ENCODE results near the gene SSPN.

DNA sequence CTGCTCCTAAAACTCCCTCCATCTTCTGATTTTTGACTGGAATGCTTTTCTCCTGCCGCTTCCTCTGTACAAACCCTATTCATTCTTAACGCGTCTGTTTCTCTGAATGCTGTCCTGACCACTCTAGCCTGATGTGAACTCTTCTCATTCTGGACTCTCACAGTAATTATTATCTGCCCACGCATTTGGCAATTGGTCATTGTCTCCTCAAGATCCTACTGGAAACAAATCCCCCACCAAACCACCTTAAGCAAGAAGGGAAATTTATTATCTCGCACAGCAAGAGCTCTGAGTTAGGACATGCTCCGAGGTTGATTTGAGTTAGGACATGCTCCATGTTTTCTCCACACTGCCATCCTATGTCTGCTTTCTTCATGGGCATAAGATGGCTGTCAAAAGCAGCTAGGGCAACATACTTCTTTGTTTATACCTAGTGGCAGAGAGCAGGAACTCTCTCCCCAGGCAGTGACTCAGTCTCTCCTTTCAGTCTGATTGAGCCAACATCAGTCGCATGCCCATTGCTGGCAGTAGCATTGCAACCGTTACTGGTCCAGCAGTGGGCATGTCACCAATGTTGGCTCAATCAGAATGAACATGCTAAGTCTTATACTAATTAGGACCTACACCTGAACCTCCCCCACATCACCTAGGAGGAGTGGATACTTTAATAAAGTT lies 102.2 kb downstream of the SSPN start:
- TF ChIP-seq EZH2 (IDR thresholded peaks at IDR 0.05) (no peak), POLR2A (IDR thresholded peaks at IDR 0.05; ENCODE audit: borderline replicate concordance, extremely low read depth, insufficient read depth, insufficient read length) (no peak), POLR2AphosphoS5 (IDR thresholded peaks at IDR 0.05; ENCODE audit: low read depth, low read length) (no peak)
- TF ChIP-seq, protein P1, sequence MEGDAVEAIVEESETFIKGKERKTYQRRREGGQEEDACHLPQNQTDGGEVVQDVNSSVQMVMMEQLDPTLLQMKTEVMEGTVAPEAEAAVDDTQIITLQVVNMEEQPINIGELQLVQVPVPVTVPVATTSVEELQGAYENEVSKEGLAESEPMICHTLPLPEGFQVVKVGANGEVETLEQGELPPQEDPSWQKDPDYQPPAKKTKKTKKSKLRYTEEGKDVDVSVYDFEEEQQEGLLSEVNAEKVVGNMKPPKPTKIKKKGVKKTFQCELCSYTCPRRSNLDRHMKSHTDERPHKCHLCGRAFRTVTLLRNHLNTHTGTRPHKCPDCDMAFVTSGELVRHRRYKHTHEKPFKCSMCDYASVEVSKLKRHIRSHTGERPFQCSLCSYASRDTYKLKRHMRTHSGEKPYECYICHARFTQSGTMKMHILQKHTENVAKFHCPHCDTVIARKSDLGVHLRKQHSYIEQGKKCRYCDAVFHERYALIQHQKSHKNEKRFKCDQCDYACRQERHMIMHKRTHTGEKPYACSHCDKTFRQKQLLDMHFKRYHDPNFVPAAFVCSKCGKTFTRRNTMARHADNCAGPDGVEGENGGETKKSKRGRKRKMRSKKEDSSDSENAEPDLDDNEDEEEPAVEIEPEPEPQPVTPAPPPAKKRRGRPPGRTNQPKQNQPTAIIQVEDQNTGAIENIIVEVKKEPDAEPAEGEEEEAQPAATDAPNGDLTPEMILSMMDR (IDR thresholded peaks at IDR 0.05 in 2 of 3, conservative IDR thresholded peaks at IDR 0.05 in 1 of 3; ENCODE audit: borderline replicate concordance in 1 of 3, insufficient read depth in 1 of 3, low read depth in 2 of 3, low read length in 2 of 3): no peak
- TF ChIP-seq, protein P2, sequence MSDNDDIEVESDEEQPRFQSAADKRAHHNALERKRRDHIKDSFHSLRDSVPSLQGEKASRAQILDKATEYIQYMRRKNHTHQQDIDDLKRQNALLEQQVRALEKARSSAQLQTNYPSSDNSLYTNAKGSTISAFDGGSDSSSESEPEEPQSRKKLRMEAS (IDR thresholded peaks at IDR 0.05): no peak
- TF ChIP-seq, protein P3, sequence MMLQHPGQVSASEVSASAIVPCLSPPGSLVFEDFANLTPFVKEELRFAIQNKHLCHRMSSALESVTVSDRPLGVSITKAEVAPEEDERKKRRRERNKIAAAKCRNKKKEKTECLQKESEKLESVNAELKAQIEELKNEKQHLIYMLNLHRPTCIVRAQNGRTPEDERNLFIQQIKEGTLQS (IDR thresholded peaks at IDR 0.05): no peak

Measured in HCT116 (cell line).